NB4 (cell line): ENCODE measurements around the gene KRTAP17-1.

ENCODE experiments used
- CTCF ChIP-seq: IDR thresholded peaks from one replicate; pipeline ENCODE4 v1.5.1; 2012; ENCODE audit warnings: low read depth, low read length
- MAX ChIP-seq: IDR thresholded peaks from 2 replicates; pipeline ENCODE4 v1.6.1; 2011; ENCODE audit warnings: low read depth, low read length
- MYC ChIP-seq: IDR thresholded peaks from 2 replicates; pipeline ENCODE4 v1.6.1; 2011; ENCODE audit warnings: low read depth, low read length
- POLR2A ChIP-seq: IDR thresholded peaks from 2 replicates; pipeline ENCODE4 v1.6.1; 2011; ENCODE audit warnings: mild to moderate bottlenecking; ENCODE audit not compliant: insufficient read length; ENCODE audit errors: extremely low read depth

GRCh38 chr17:41343029-41343428 lies 27.5 kb upstream of the KRTAP17-1 start:
- no peak for TF ChIP-seq CTCF
- no peak for TF ChIP-seq MYC
- TF ChIP-seq POLR2A = no peak
- TF ChIP-seq MAX = no peak
